ENCODE measurements around the gene MYO1G.

GRCh38 chr7:45024126-45024744 lies 45.4 kb upstream of the MYO1G start:
- TF ChIP-seq POLR2A (IDR thresholded peaks at IDR 0.05) = no peak
- TF ChIP-seq CTCF (IDR thresholded peaks at IDR 0.05) = no peak

All from esophagus squamous epithelium (tissue), 4 donors.